ENCODE data around the gene ANO3. TPM values are rescaled to one million over a fixed set of nuclear protein-coding genes. Genes with fewer than 3 reads are reported as not detected.

ANO3 gene
- total and polyA plus RNA-seq, 2 experiments from 2014 or later, result not detected

- Histone ChIP-seq H3K27me3 (ENCODE audit: insufficient read depth) (no peaks in the 10 kb centered on the region), H3K79me2 (replicated peaks; ENCODE audit: insufficient read depth) (no peaks in the 10 kb centered on the region), H3K4me2 (no peak overlapping the region), H3K27ac (ENCODE audit: low read depth) (no peak overlapping the region), H3F3A (replicated peaks; ENCODE audit: low read depth) (no peaks in the 10 kb centered on the region), H3K4me3 (no peak overlapping the region), H3K4me1 (ENCODE audit: insufficient read depth) (no peaks in the 10 kb centered on the region), H4K20me1 (replicated peaks; ENCODE audit: insufficient read depth) (no peaks in the 10 kb centered on the region), H3K36me3 (ENCODE audit: insufficient read depth) (no peaks in the 10 kb centered on the region), H2AFZ (no peak overlapping the region; the same call in 1 of the 2 replicates), H3K9me2 (ENCODE audit: insufficient read depth) (no peaks in the 10 kb centered on the region)
- Mint-ChIP-seq H3K36me3 (ENCODE audit: low read depth) (no peaks in the 10 kb centered on the region), H3K27me3 (ENCODE audit: insufficient read depth, low read depth, poor library complexity) (no peaks in the 10 kb centered on the region), H3K4me3 (no peak overlapping the region), H3K4me1 (no peaks in the 10 kb centered on the region), H3K9me3 (peaks cover 4% of the 10 kb centered on the region; the same call in 1 of the 3 replicates), H3K27ac (no peak overlapping the region)
- DNase-seq (ENCODE audit: low spot score) (no peak), ATAC-seq (no peak)
- TF ChIP-seq, protein P1, sequence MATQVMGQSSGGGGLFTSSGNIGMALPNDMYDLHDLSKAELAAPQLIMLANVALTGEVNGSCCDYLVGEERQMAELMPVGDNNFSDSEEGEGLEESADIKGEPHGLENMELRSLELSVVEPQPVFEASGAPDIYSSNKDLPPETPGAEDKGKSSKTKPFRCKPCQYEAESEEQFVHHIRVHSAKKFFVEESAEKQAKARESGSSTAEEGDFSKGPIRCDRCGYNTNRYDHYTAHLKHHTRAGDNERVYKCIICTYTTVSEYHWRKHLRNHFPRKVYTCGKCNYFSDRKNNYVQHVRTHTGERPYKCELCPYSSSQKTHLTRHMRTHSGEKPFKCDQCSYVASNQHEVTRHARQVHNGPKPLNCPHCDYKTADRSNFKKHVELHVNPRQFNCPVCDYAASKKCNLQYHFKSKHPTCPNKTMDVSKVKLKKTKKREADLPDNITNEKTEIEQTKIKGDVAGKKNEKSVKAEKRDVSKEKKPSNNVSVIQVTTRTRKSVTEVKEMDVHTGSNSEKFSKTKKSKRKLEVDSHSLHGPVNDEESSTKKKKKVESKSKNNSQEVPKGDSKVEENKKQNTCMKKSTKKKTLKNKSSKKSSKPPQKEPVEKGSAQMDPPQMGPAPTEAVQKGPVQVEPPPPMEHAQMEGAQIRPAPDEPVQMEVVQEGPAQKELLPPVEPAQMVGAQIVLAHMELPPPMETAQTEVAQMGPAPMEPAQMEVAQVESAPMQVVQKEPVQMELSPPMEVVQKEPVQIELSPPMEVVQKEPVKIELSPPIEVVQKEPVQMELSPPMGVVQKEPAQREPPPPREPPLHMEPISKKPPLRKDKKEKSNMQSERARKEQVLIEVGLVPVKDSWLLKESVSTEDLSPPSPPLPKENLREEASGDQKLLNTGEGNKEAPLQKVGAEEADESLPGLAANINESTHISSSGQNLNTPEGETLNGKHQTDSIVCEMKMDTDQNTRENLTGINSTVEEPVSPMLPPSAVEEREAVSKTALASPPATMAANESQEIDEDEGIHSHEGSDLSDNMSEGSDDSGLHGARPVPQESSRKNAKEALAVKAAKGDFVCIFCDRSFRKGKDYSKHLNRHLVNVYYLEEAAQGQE (IDR thresholded peaks at IDR 0.05; ENCODE audit: unreplicated experiment), result no peak
- no peak for TF ChIP-seq CREB1 (CRISPR knock-in tag; IDR thresholded peaks at IDR 0.05; ENCODE audit: low read depth)
- no peak for TF ChIP-seq POLR2AphosphoS5 (IDR thresholded peaks at IDR 0.05; ENCODE audit: low read depth)
- TF ChIP-seq, protein P2, sequence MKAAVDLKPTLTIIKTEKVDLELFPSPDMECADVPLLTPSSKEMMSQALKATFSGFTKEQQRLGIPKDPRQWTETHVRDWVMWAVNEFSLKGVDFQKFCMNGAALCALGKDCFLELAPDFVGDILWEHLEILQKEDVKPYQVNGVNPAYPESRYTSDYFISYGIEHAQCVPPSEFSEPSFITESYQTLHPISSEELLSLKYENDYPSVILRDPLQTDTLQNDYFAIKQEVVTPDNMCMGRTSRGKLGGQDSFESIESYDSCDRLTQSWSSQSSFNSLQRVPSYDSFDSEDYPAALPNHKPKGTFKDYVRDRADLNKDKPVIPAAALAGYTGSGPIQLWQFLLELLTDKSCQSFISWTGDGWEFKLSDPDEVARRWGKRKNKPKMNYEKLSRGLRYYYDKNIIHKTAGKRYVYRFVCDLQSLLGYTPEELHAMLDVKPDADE (IDR thresholded peaks at IDR 0.05), result no peak
- no peak for TF ChIP-seq STAT1 (IDR thresholded peaks at IDR 0.05; ENCODE audit: unreplicated experiment)
Measured at GRCh38 chr11:26399336-26399735, 67.4 kb downstream of the ANO3 start.

DNA sequence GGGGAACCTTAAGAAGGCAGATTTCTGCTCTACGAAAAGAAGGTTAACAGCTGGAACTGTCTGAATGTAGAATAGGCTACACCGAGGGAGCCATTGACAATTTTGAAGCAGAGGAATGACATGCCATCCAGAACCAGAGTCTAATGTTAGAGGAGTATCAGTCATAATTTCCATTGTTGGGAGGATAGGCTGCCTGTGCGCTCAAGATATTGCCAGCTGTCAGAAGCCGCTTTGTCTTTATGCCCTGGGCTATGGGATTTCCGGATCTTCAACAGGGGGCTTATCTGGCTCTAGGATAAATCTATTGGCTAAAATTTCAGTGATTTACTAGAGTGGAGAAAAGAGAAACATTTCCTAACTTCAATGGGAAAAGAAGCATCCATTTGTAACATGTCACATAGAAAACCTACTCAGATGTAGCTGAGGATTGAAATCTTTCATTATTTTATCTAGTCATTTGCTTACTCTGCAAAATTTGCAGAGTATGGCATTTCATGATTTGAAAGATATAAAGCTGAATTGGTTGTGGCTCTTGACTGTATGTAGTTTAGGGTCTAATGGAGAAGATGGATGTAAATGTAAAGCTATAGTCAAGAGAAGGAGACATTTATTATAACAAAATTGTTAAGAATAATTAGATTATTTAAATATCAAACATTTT, 78.9 kb downstream of the ANO3 start:
- H3K4me1 Mint-ChIP-seq, result no peaks in the 10 kb centered on the region
- H3K4me1 ChIP-seq (ENCODE audit: insufficient read depth), result no peaks in the 10 kb centered on the region
- DNase-seq (ENCODE audit: low spot score), result no peak
- H3K27ac Mint-ChIP-seq, result no peak overlapping the region
- ATAC-seq, result no peak
- H3K27me3 Mint-ChIP-seq (ENCODE audit: insufficient read depth, low read depth, poor library complexity), result no peaks in the 10 kb centered on the region
- no peaks in the 10 kb centered on the region for H3K36me3 Mint-ChIP-seq (ENCODE audit: low read depth)
- no peak overlapping the region for H3K4me3 Mint-ChIP-seq
- H4K20me1 ChIP-seq (replicated peaks; ENCODE audit: insufficient read depth), result no peaks in the 10 kb centered on the region
- H3K36me3 ChIP-seq (ENCODE audit: insufficient read depth), result no peaks in the 10 kb centered on the region
- no peaks in the 10 kb centered on the region for H3K79me2 ChIP-seq (replicated peaks; ENCODE audit: insufficient read depth)
- H3K9me2 ChIP-seq (ENCODE audit: insufficient read depth), result no peaks in the 10 kb centered on the region
- no peak overlapping the region for H3K27ac ChIP-seq (ENCODE audit: low read depth)
- no peak overlapping the region for H3K4me2 ChIP-seq
- no peaks in the 10 kb centered on the region for H3K27me3 ChIP-seq (ENCODE audit: insufficient read depth)
- no peaks in the 10 kb centered on the region for H3K9me3 Mint-ChIP-seq
- H2AFZ ChIP-seq, result no peak overlapping the region
- H3K4me3 ChIP-seq, result no peak overlapping the region
- H3F3A ChIP-seq (replicated peaks; ENCODE audit: low read depth), result no peaks in the 10 kb centered on the region
- TF ChIP-seq, protein P1 (IDR thresholded peaks at IDR 0.05; ENCODE audit: unreplicated experiment), result no peak
- TF ChIP-seq STAT1 (IDR thresholded peaks at IDR 0.05; ENCODE audit: unreplicated experiment) (no peak), CREB1 (CRISPR knock-in tag; IDR thresholded peaks at IDR 0.05; ENCODE audit: low read depth) (no peak), ZNF114 (CRISPR knock-in tag; IDR thresholded peaks at IDR 0.05) (no peak), JUNB (IDR thresholded peaks at IDR 0.05; ENCODE audit: unreplicated experiment) (no peak)
- TF ChIP-seq, protein P2 (IDR thresholded peaks at IDR 0.05), result no peak

Measured in GM23338 (cell line).